Naive thymus-derived CD4-positive, alpha-beta T cell (primary cell): ENCODE data around the gene CCNC. TPM values are rescaled to one million over a fixed set of nuclear protein-coding genes. Genes with fewer than 3 reads are reported as not detected.

ENCODE experiments used
- ATAC-seq: fragments of 150-1000 bp; cut with Tn5 transposase; 2 replicates; pipeline ENCODE4 v1.10.0; 2021; ENCODE audit warnings: mild to moderate bottlenecking, moderate library complexity
- CTCF ChIA-PET: fragments of 350-600 bp; sonication (Branson Sonifier 250); formaldehyde crosslinking; loops from one replicate; lab custom pipeline; 2021; ENCODE audit warnings: antibody characterized with exemption; lab: Charles Lee
- POLR2A ChIA-PET: fragments of 350-600 bp; sonication (Branson Sonifier 250); formaldehyde crosslinking; loops from one replicate; lab custom pipeline; 2021; ENCODE audit warnings: antibody characterized with exemption, inconsistent platforms; lab: Charles Lee
- DNase-seq, 9 donors: peaks; one replicate each; pipeline versions ENCODE4 v3.0.0 to v3.0.0-alpha.2; 2020 to 2022; ENCODE audit warnings: mixed read lengths in 1 of 9
- H3K27ac ChIP-seq: one replicate; pipeline ENCODE4 v1.7.0; 2013; ENCODE audit warnings: mild to moderate bottlenecking, low read depth, low read length, moderate library complexity
- H3K27me3 ChIP-seq, 2 donors: one replicate each; pipeline ENCODE4 v1.7.0; 2013; ENCODE audit warnings: low read length in 2 of 2, mild to moderate bottlenecking in 2 of 2, moderate library complexity in 2 of 2; ENCODE audit not compliant: control insufficient read depth in 2 of 2, insufficient read depth in 2 of 2
- H3K36me3 ChIP-seq, 3 experiments: 1 replicate in 2 of 3; 2 replicates in 1 of 3; pipeline ENCODE4 v1.7.0; 2013; ENCODE audit warnings: low read length in 3 of 3, mild to moderate bottlenecking in 3 of 3, moderate library complexity in 1 of 3; ENCODE audit not compliant: insufficient read depth in 3 of 3, control insufficient read depth in 2 of 3
- H3K4me1 ChIP-seq, 2 donors: one replicate each; pipeline ENCODE4 v1.7.0; 2013; ENCODE audit warnings: low read length in 2 of 2, mild to moderate bottlenecking in 2 of 2, moderate library complexity in 1 of 2; ENCODE audit not compliant: control insufficient read depth in 2 of 2, insufficient read depth in 2 of 2
- H3K4me3 ChIP-seq: 2 replicates; pipeline ENCODE4 v1.7.0; 2013; ENCODE audit warnings: mild to moderate bottlenecking, low read length
- H3K9me3 ChIP-seq, 3 experiments: 1 replicate in 2 of 3; 2 replicates in 1 of 3; pipeline ENCODE4 v1.7.0; 2013; ENCODE audit warnings: low read length in 3 of 3; ENCODE audit not compliant: control insufficient read depth in 2 of 3
- H3K27ac Mint-ChIP-seq, 9 donors: one replicate each; pipeline ENCODE4 v1.8.0; 2020 to 2022; ENCODE audit warnings: mixed read lengths in 9 of 9, mild to moderate bottlenecking in 8 of 9, moderate library complexity in 5 of 9, inconsistent platforms in 2 of 9
- H3K27me3 Mint-ChIP-seq, 5 donors: one replicate each; pipeline ENCODE4 v1.8.0; 2021 to 2022; ENCODE audit warnings: mixed read lengths in 5 of 5, mild to moderate bottlenecking in 1 of 5
- H3K36me3 Mint-ChIP-seq, 5 donors: one replicate each; pipeline ENCODE4 v1.8.0; 2020 to 2022; ENCODE audit warnings: mixed read lengths in 5 of 5, mild to moderate bottlenecking in 3 of 5, inconsistent platforms in 1 of 5
- H3K4me1 Mint-ChIP-seq, 7 donors: one replicate each; pipeline ENCODE4 v1.8.0; 2020 to 2022; ENCODE audit warnings: mixed read lengths in 7 of 7, mild to moderate bottlenecking in 3 of 7, inconsistent platforms in 1 of 7
- H3K4me3 Mint-ChIP-seq, 10 donors: one replicate each; pipeline ENCODE4 v1.8.0; 2020 to 2022; ENCODE audit warnings: mild to moderate bottlenecking in 10 of 10, mixed read lengths in 10 of 10, moderate library complexity in 6 of 10, inconsistent platforms in 2 of 10
- H3K9me3 Mint-ChIP-seq, 11 donors: one replicate each; pipeline ENCODE4 v1.8.0; 2020 to 2022; ENCODE audit warnings: mixed read lengths in 11 of 11, mild to moderate bottlenecking in 4 of 11, inconsistent platforms in 1 of 11, moderate library complexity in 1 of 11
- intact Hi-C, 2 donors: fragments of 100-400 bp; cut with micrococcal nuclease; formaldehyde crosslinking; loops; one replicate each; pipeline ENCODE4 v1.15.1; 2023
- polyA plus RNA-seq, 2 donors: library from polyadenylated mRNA; unstranded; fragments of 300-500 nt; fragmentation: Illumina TruSeq; gene quantifications; one replicate each; pipeline ENCODE4 v1.2.3, GENCODE V29; 2021
- total RNA-seq, 6 experiments: library from RNA in 5 of 6; stranded (reverse) in 5 of 6; gene quantifications; 1 replicate in 5 of 6; 2 replicates in 1 of 6; pipeline ENCODE4 v1.2.3 and lab custom pipeline; 2021 to 2026

CCNC gene
- total and polyA plus RNA-seq, 7 experiments from 2014 or later = 31.4 to 45.4 (median 37.3) TPM

GRCh38 chr6:99607416-99608036, 39.1 kb upstream of the CCNC start:
- Mint-ChIP-seq H3K27me3 (peaks cover 81 to 94% (median 84%) of the 10 kb centered on the region in 5 donors), H3K27ac (peak overlapping the region in 1 of 9 donors; percentile 73), H3K4me3 (peak overlapping the region in 1 of 10 donors; percentile 7), H3K9me3 (peaks cover 3 to 32% (median 13%) of the 10 kb centered on the region in 11 donors), H3K36me3 (peaks cover 0 to 6% (median 0%) of the 10 kb centered on the region in 5 donors), H3K4me1 (peaks cover 22 to 55% (median 33%) of the 10 kb centered on the region in 7 donors)
- DNase-seq (no peak), ATAC-seq (no peak)
- intact Hi-C loops = loop anchor here in 1 of 2 donors (2.0 to 5.0 kb wide), 2 partner anchors 777 to 840 kb away; no protein-coding TSS in a partner anchor
- H3K27me3 ChIP-seq = peaks cover 44 to 49% of the 10 kb centered on the region in 2 donors
- no peaks in the 10 kb centered on the region for H3K36me3 ChIP-seq
- ChIA-PET CTCF (no interaction called here), POLR2A (no interaction called here)
- H3K4me1 ChIP-seq = peaks cover 22 to 26% of the 10 kb centered on the region in 2 donors
- H3K9me3 ChIP-seq = peaks cover 0 to 4% (median 0%) of the 10 kb centered on the region in 3 experiments
- H3K4me3 ChIP-seq = no peak overlapping the region
- no peak overlapping the region for H3K27ac ChIP-seq

DNA sequence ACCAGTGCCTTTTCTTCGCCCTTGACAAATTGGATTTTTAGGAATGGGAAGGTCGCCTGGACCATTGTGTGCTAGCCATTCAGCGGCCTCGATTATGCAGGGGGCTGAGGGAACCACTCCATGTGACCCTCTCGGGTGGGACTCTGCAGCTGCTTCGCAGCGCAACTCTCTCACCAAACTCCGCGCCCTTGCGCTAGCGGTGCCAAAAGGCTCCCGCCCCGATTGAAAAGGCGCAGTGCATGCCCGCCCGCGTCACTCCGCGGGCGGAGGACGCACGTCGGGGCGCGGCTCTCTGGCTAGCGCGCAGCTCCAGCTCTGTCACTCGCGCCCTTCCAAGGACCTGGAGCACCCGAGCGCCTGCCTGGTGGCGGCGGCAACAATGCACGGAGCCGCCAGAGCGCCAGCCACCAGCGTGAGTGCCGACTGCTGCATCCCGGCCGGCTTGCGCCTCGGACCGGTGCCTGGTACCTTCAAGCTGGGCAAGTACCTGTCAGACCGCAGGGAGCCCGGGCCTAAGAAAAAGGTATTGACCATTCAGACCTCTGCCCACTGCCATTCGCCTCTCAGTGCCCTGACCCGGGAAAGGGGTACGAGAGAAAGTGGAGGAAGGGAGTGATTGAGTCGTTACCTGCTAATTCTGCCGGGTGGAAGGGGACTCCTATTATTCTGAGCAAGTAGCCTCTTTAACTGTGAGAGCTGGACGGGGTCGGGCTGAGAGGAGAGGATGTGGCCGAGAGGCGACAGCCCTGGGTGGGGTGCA, 38.4 kb upstream of the CCNC start, which contains the start of gene PRDM13:
Gene PRDM13 (plus strand): TSS at position 178 of the 760 bp plus-strand sequence. CDS start 202 bp downstream, at position 380.
- ChIA-PET POLR2A (no interaction called here), CTCF (no interaction called here)
- intact Hi-C loops = loop anchor here in 1 of 2 donors (2.0 to 5.0 kb wide), 2 partner anchors 776 to 840 kb away; no protein-coding TSS in a partner anchor
- peaks cover 47% of the 10 kb centered on the region in 2 donors for H3K27me3 ChIP-seq
- no peak within 1 kb of the TSS for H3K27ac ChIP-seq
- ATAC-seq (no peak), DNase-seq (peak in 1 of 9 donors; percentile 25)
- H3K4me1 Mint-ChIP-seq = peaks cover 25 to 57% (median 35%) of the 10 kb centered on the region in 7 donors
- peaks cover 24 to 28% of the 10 kb centered on the region in 2 donors for H3K4me1 ChIP-seq
- H3K4me3 ChIP-seq = no peak within 1 kb of the TSS
- peaks cover 0 to 6% (median 0%) of the 10 kb centered on the region in 5 donors for H3K36me3 Mint-ChIP-seq
- H3K4me3 Mint-ChIP-seq = peak within 1 kb of the TSS in 5 of 10 donors; percentile 7 to 69 (median 40)
- no peaks in the 10 kb centered on the region for H3K36me3 ChIP-seq
- peaks cover 3 to 32% (median 13%) of the 10 kb centered on the region in 11 donors for H3K9me3 Mint-ChIP-seq
- peak within 1 kb of the TSS in 2 of 9 donors; percentile 62 to 73 for H3K27ac Mint-ChIP-seq
- peaks cover 82 to 95% (median 88%) of the 10 kb centered on the region in 5 donors for H3K27me3 Mint-ChIP-seq
- peaks cover 0 to 4% (median 0%) of the 10 kb centered on the region in 3 experiments for H3K9me3 ChIP-seq

GRCh38 chr6:99605911-99606655, 37.6 kb upstream of the CCNC start:
- Mint-ChIP-seq H3K36me3 (peaks cover 0 to 6% (median 0%) of the 10 kb centered on the region in 5 donors), H3K9me3 (peaks cover 3 to 32% (median 13%) of the 10 kb centered on the region in 11 donors), H3K4me3 (peak overlapping the region in 4 of 10 donors; percentile 12 to 69 (median 46)), H3K4me1 (peaks cover 25 to 57% (median 35%) of the 10 kb centered on the region in 7 donors), H3K27me3 (peaks cover 82 to 94% (median 85%) of the 10 kb centered on the region in 5 donors), H3K27ac (peak overlapping the region in 2 of 9 donors; percentile 56 to 62)
- no peak for DNase-seq
- H3K4me1 ChIP-seq = peaks cover 24 to 28% of the 10 kb centered on the region in 2 donors
- CTCF ChIA-PET = no interaction called here
- H3K4me3 ChIP-seq = no peak overlapping the region
- H3K27ac ChIP-seq = no peak overlapping the region
- no peaks in the 10 kb centered on the region for H3K36me3 ChIP-seq
- ATAC-seq = no peak
- intact Hi-C loops = loop anchor here in 1 of 2 donors (2.0 to 5.0 kb wide), 2 partner anchors 775 to 841 kb away; no protein-coding TSS in a partner anchor
- POLR2A ChIA-PET = no interaction called here
- H3K27me3 ChIP-seq = peaks cover 47% of the 10 kb centered on the region in 2 donors
- peaks cover 0 to 4% (median 0%) of the 10 kb centered on the region in 3 experiments for H3K9me3 ChIP-seq

GRCh38 chr6:99605074-99605734, 36.7 kb upstream of the CCNC start:
- Histone ChIP-seq H3K4me1 (peaks cover 23 to 28% of the 10 kb centered on the region in 2 donors), H3K36me3 (no peaks in the 10 kb centered on the region), H3K27me3 (peaks cover 53 to 54% of the 10 kb centered on the region in 2 donors), H3K27ac (no peak overlapping the region), H3K9me3 (peaks cover 0 to 4% (median 0%) of the 10 kb centered on the region in 3 experiments), H3K4me3 (no peak overlapping the region)
- POLR2A ChIA-PET = interaction anchor here (0.5 kb wide), 1 partner anchor 139 kb away, joined by 3 read pairs; no protein-coding TSS in a partner anchor
- CTCF ChIA-PET = no interaction called here
- Mint-ChIP-seq H3K9me3 (peaks cover 3 to 27% (median 9%) of the 10 kb centered on the region in 11 donors), H3K36me3 (peaks cover 0 to 6% (median 0%) of the 10 kb centered on the region in 5 donors), H3K4me1 (peaks cover 22 to 54% (median 33%) of the 10 kb centered on the region in 7 donors), H3K4me3 (peak overlapping the region in 8 of 10 donors; percentile 9 to 75 (median 70)), H3K27ac (peak overlapping the region in 1 of 9 donors; percentile 71), H3K27me3 (peaks cover 82 to 94% (median 84%) of the 10 kb centered on the region in 5 donors)
- ATAC-seq = no peak
- DNase-seq = no peak
- intact Hi-C loops = loop anchor here in 1 of 2 donors (5.0 kb wide), 1 partner anchor 842 kb away; no protein-coding TSS in a partner anchor

DNA sequence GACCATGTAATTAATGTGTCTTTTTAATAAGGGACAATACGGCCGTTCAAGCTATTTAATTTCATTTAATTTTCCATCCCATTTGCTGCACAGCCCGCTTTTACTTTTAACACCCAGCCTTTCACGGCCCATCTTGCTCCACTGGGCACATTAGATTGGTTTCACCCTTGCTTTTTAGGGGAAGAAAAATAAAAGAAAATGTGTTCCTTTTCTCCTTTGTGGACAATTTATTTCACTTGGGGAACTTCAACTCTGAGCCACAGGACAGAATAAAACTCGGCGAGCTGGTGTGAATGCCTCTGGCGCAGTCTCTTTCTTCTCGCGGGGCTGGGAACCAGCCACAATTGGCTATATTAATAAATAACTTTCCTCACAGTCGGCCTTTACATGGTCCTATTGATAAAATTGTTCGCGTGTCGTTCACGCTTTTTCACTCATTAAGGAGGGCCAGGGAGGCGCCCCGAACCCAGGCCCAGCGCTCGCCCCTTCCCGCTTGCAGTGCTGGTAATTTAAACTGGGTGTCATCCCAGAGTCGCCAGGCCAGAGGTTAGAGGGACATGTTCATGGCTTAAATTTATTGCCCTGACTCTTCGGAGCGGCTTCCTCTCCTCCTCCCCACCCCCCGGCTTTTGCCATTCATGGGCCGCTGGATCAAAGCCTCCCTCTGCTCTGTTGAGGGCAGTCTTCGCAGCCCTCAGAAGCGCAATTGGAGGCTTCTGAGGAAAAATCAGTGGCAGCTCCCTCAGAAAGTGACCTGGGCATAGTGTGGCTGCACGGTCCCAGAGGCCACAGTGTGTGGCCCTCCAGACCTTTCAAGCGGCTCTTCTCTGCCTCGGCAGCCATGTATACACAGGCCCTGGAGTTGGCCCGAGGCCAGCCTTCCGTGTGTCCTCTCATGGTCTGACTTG, 36.0 kb upstream of the CCNC start:
- peaks cover 0 to 4% (median 0%) of the 10 kb centered on the region in 5 donors for H3K36me3 Mint-ChIP-seq
- Histone ChIP-seq H3K4me1 (peaks cover 18 to 28% of the 10 kb centered on the region in 2 donors), H3K9me3 (peaks cover 0 to 4% (median 0%) of the 10 kb centered on the region in 3 experiments), H3K36me3 (no peaks in the 10 kb centered on the region), H3K4me3 (peak overlapping the region; percentile 40), H3K27me3 (peaks cover 53 to 54% of the 10 kb centered on the region in 2 donors), H3K27ac (no peak overlapping the region)
- DNase-seq = no peak
- peak overlapping the region in 1 of 9 donors; percentile 71 for H3K27ac Mint-ChIP-seq
- peak overlapping the region; percentile 33 to 75 (median 70) for H3K4me3 Mint-ChIP-seq
- H3K9me3 Mint-ChIP-seq = peaks cover 0 to 21% (median 5%) of the 10 kb centered on the region in 11 donors
- intact Hi-C loops = loop anchor here in 1 of 2 donors (1.0 to 5.0 kb wide), 3 partner anchors 10 to 843 kb away; no protein-coding TSS in a partner anchor
- ChIA-PET POLR2A (no interaction called here), CTCF (interaction anchor here (0.6 kb wide), 1 partner anchor 274 kb away, joined by 3 read pairs; no protein-coding TSS in a partner anchor)
- peaks cover 82 to 94% (median 85%) of the 10 kb centered on the region in 5 donors for H3K27me3 Mint-ChIP-seq
- ATAC-seq = no peak
- peaks cover 18 to 49% (median 28%) of the 10 kb centered on the region in 7 donors for H3K4me1 Mint-ChIP-seq
